ENCODE measurements around the gene EFNA4. TPM values are rescaled to one million over a fixed set of nuclear protein-coding genes. Genes with fewer than 3 reads are reported as not detected.

The EFNA4 gene
- total and polyA plus RNA-seq, 9 of the 15 experiments (the other 6 are each of a cell fraction or from before 2014, with no cell fraction given), result 0.68 to 7.4 (median 6.1) TPM

- TF ChIP-seq RERE (CRISPR knock-in tag; IDR thresholded peaks at IDR 0.05; ENCODE audit: borderline replicate concordance) (no peak), SRF (CRISPR knock-in tag; IDR thresholded peaks at IDR 0.05) (peak in 1 of 2 experiments; percentile 40; a peak in 1 of 4 replicates), ZNF217 (CRISPR knock-in tag; IDR thresholded peaks at IDR 0.05) (no peak), TEAD1 (CRISPR knock-in tag; IDR thresholded peaks at IDR 0.05) (peak in 1 of 2 experiments; percentile 51; a peak in 1 of 4 replicates), RBFOX2 (IDR thresholded peaks at IDR 0.05; ENCODE audit: low read depth, low read length) (peak; percentile 43; the same call in 1 of the 2 replicates), NRF1 (conservative IDR thresholded peaks at IDR 0.05 in 1 of 2, IDR thresholded peaks at IDR 0.05 in 1 of 2) (peak; percentile 86 to 89), SAP30 (IDR thresholded peaks at IDR 0.05; ENCODE audit: borderline replicate concordance, insufficient read depth, low read depth, low read length, poor library complexity, severe bottlenecking) (no peak), NCOA4 (IDR thresholded peaks at IDR 0.05; ENCODE audit: partially characterized antibody) (no peak), ARID2 (IDR thresholded peaks at IDR 0.05) (peak; percentile 90), RAD21 (CRISPR knock-in tag; conservative IDR thresholded peaks at IDR 0.05 in 1 of 2, IDR thresholded peaks at IDR 0.05 in 1 of 2) (peak; percentile 92 to 94), XRCC5 (IDR thresholded peaks at IDR 0.05; ENCODE audit: low read depth, low read length) (0 out of 2 replicates have a peak, but pooled peaks have one; percentile 41), CBX3 (IDR thresholded peaks at IDR 0.05; ENCODE audit: borderline replicate concordance in 1 of 2, low read length in 2 of 2) (0 out of 3 replicates have a peak, but pooled peaks of 1 of the 2 experiments have one; percentile 25), ZNF764 (CRISPR knock-in tag; IDR thresholded peaks at IDR 0.05; ENCODE audit: low read depth) (no peak), ZFP1 (CRISPR knock-in tag; IDR thresholded peaks at IDR 0.05) (no peak), PTTG1 (tag; IDR thresholded peaks at IDR 0.05; ENCODE audit: low read depth) (no peak), USF1 (CRISPR knock-in tag; IDR thresholded peaks at IDR 0.05) (no peak), ESRRA (IDR thresholded peaks at IDR 0.05; ENCODE audit: borderline replicate concordance, low read depth) (peak; percentile 87), SREBF2 (CRISPR knock-in tag; IDR thresholded peaks at IDR 0.05) (no peak), MCM2 (IDR thresholded peaks at IDR 0.05; ENCODE audit: low read depth) (no peak), POLR2G (IDR thresholded peaks at IDR 0.05; ENCODE audit: low read depth, low read length) (peak; percentile 47; the same call in 1 of the 2 replicates), RCOR1 (IDR thresholded peaks at IDR 0.05; ENCODE audit: borderline replicate concordance in 1 of 2, low read depth in 2 of 2, low read length in 2 of 2) (peak in 1 of 2 experiments; percentile 64; a peak in 1 of 4 replicates)
Observed at GRCh38 chr1:155061381-155062150, 2.0 kb upstream of the EFNA4 start (continued).

Measured in K562 (cell line).